ENCODE results near the gene CNTN6. TPM values are rescaled to one million over a fixed set of nuclear protein-coding genes. Genes with fewer than 3 reads are reported as not detected.

The CNTN6 gene
- total and polyA plus RNA-seq, 2 of the 13 experiments (the other 11 are each of a cell fraction or from before 2014, with no cell fraction given): not detected

DNA sequence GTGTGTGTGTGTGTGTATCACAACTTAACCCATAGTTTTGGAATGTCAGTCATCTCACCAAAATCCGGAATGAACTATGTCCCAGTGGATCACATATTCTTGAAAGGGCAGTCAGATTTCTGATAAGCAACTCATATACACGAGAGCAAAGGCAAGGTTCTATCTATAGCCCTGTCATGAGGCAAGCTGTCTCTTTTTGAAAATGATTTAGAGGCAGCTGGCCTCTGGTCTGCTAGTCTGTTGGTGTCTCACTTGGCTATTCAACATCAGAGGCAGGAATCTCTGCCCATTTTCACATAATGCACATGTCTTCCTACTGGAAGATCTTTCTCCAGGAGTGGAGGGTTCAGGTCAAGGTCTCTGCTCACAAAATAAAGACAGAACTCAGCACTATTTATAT is 79.8 kb downstream of the CNTN6 start:
- Histone ChIP-seq H3K9ac (ENCODE audit: insufficient read depth, low read depth, low read length) (no peak overlapping the region), H2AFZ (ENCODE audit: low read length) (no peak overlapping the region), H3K36me3 (replicated peaks in 1 of 2; ENCODE audit: control insufficient read depth in 1 of 2, insufficient read depth in 2 of 2, low read length in 2 of 2) (no peaks in the 10 kb centered on the region), H3K4me3 (replicated peaks in 1 of 3; ENCODE audit: insufficient read depth in 1 of 3, low read depth in 2 of 3, low read length in 3 of 3) (no peak overlapping the region), H3K79me2 (ENCODE audit: insufficient read depth, low read length) (no peaks in the 10 kb centered on the region), H3K4me2 (ENCODE audit: low read depth, low read length) (no peak overlapping the region), H3K27ac (ENCODE audit: extremely low read length, insufficient read depth, low read length) (no peak overlapping the region), H3K9me3 (ENCODE audit: low read length) (peaks cover 94% of the 10 kb centered on the region), H4K20me1 (ENCODE audit: insufficient read depth, low read length) (no peaks in the 10 kb centered on the region), H3K4me1 (ENCODE audit: insufficient read depth, low read length) (no peaks in the 10 kb centered on the region), H3K27me3 (ENCODE audit: control insufficient read depth in 1 of 2, insufficient read depth in 2 of 2, low read length in 2 of 2) (no peaks in the 10 kb centered on the region)
- DNase-seq (ENCODE audit: low spot score) (no peak), FAIRE-seq (no peak), ATAC-seq (no peak)
- in situ Hi-C loops (cut with HindIII; ENCODE audit: extremely low pct_ligation_motif_present, low pct_unique_long_range_greater_than_20kb): no loop called here
- BruUV-seq (replicated peaks): no TSS peak
- CTCF ChIA-PET (ENCODE audit: low intra/inter-chr PET ratio, low total read pairs): no interaction called here
- WGBS (ENCODE audit: low lambda C conversion rate): 0% methylated on average over 2 of the region's 2 CpGs
- intact Hi-C loops (cut with micrococcal nuclease; ENCODE audit: unreplicated experiment): no loop called here
- POLR2A ChIA-PET: no interaction called here
- no peak for TF ChIP-seq PPARG (CRISPR knock-in tag; conservative IDR thresholded peaks at IDR 0.05)
- no peak for TF ChIP-seq HMGA1 (CRISPR knock-in tag; conservative IDR thresholded peaks at IDR 0.05)
- TF ChIP-seq CC2D1A (CRISPR knock-in tag; IDR thresholded peaks at IDR 0.05): no peak
- no peak for TF ChIP-seq ZNF644 (CRISPR knock-in tag; IDR thresholded peaks at IDR 0.05; ENCODE audit: low read depth)
- TF ChIP-seq, protein P1, sequence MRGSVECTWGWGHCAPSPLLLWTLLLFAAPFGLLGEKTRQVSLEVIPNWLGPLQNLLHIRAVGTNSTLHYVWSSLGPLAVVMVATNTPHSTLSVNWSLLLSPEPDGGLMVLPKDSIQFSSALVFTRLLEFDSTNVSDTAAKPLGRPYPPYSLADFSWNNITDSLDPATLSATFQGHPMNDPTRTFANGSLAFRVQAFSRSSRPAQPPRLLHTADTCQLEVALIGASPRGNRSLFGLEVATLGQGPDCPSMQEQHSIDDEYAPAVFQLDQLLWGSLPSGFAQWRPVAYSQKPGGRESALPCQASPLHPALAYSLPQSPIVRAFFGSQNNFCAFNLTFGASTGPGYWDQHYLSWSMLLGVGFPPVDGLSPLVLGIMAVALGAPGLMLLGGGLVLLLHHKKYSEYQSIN (CRISPR knock-in tag; IDR thresholded peaks at IDR 0.05; ENCODE audit: borderline replicate concordance): no peak
- no peak for TF ChIP-seq ZNF678 (CRISPR knock-in tag; IDR thresholded peaks at IDR 0.05)
- no peak for TF ChIP-seq MEF2D (CRISPR knock-in tag; IDR thresholded peaks at IDR 0.05)
- no peak for TF ChIP-seq TBL1XR1 (IDR thresholded peaks at IDR 0.05; ENCODE audit: borderline replicate concordance, low read length, partially characterized antibody)
- no peak for TF ChIP-seq WIZ (CRISPR knock-in tag; IDR thresholded peaks at IDR 0.05)

DNA sequence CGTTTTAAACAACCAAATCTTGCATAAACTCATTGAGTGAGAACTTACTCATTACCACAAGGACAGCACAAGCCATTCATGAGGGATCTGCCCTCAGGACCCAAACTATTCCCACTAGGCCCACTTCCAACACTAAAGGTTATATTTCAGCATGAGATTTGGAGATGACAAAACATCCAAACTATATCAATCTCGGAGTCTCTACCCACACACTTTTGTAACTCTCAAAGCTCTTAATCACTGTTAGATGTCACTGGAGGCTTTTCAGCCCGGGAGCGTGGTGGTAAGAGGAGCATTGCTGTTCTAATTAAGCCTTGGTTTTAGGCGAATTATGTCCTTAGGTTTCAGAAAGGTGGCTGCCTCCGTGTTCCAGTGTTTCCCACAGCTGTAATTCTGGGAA is 86.3 kb downstream of the CNTN6 start:
- 3% methylated on average over 5 of the region's 6 CpGs for WGBS (ENCODE audit: low lambda C conversion rate)
- no peaks in the 10 kb centered on the region for H3K36me3 ChIP-seq (replicated peaks in 1 of 2; ENCODE audit: control insufficient read depth in 1 of 2, insufficient read depth in 2 of 2, low read length in 2 of 2)
- FAIRE-seq (no peak), ATAC-seq (no peak), DNase-seq (ENCODE audit: low spot score) (no peak)
- H3K9me3 ChIP-seq (ENCODE audit: low read length): peaks cover 95% of the 10 kb centered on the region
- no peak overlapping the region for H2AFZ ChIP-seq (ENCODE audit: low read length)
- in situ Hi-C loops (cut with HindIII; ENCODE audit: extremely low pct_ligation_motif_present, low pct_unique_long_range_greater_than_20kb): no loop called here
- H4K20me1 ChIP-seq (ENCODE audit: insufficient read depth, low read length): no peaks in the 10 kb centered on the region
- H3K27me3 ChIP-seq (ENCODE audit: control insufficient read depth in 1 of 2, insufficient read depth in 2 of 2, low read length in 2 of 2): no peaks in the 10 kb centered on the region
- ChIA-PET CTCF (ENCODE audit: low intra/inter-chr PET ratio, low total read pairs) (no interaction called here), POLR2A (no interaction called here)
- no TSS peak for BruUV-seq (replicated peaks)
- intact Hi-C loops (cut with micrococcal nuclease; ENCODE audit: unreplicated experiment): no loop called here
- no peak overlapping the region for H3K4me2 ChIP-seq (ENCODE audit: low read depth, low read length)
- H3K4me3 ChIP-seq (replicated peaks in 1 of 3; ENCODE audit: insufficient read depth in 1 of 3, low read depth in 2 of 3, low read length in 3 of 3): no peak overlapping the region
- H3K9ac ChIP-seq (ENCODE audit: insufficient read depth, low read depth, low read length): no peak overlapping the region
- no peaks in the 10 kb centered on the region for H3K79me2 ChIP-seq (ENCODE audit: insufficient read depth, low read length)
- no peaks in the 10 kb centered on the region for H3K4me1 ChIP-seq (ENCODE audit: insufficient read depth, low read length)
- no peak for TF ChIP-seq ZNF782 (CRISPR knock-in tag; IDR thresholded peaks at IDR 0.05; ENCODE audit: borderline replicate concordance)
- no peak for TF ChIP-seq ZFP36L1 (CRISPR knock-in tag; IDR thresholded peaks at IDR 0.05)
- TF ChIP-seq XBP1 (CRISPR knock-in tag; IDR thresholded peaks at IDR 0.05): no peak
- TF ChIP-seq ZNF724P (CRISPR knock-in tag; IDR thresholded peaks at IDR 0.05; ENCODE audit: borderline replicate concordance): no peak
- TF ChIP-seq REPIN1 (CRISPR knock-in tag; IDR thresholded peaks at IDR 0.05; ENCODE audit: borderline replicate concordance, low read depth): no peak
- no peak for TF ChIP-seq ZNF343 (CRISPR knock-in tag; IDR thresholded peaks at IDR 0.05)
- H3K27ac ChIP-seq (ENCODE audit: extremely low read length, insufficient read depth, low read length): no peak overlapping the region
